Lower leg skin (tissue), 4 donors: ENCODE measurements around the gene PIP5K1C. TPM values are rescaled to one million over a fixed set of nuclear protein-coding genes. Genes with fewer than 3 reads are reported as not detected.

Experiments used
- DNase-seq, 2 donors: peaks; one replicate each; pipeline ENCODE4 v3.0.0-alpha.2; 2019; ENCODE audit warnings: low spot score in 2 of 2
- H3K4me3 ChIP-seq: fragments of 200-600 bp; sonication (generic); 2 replicates; pipeline ENCODE4 v1.5.1; 2017; ENCODE audit warnings: mild to moderate bottlenecking, low read depth; ENCODE audit not compliant: poor library complexity, severe bottlenecking
- POLR2A ChIP-seq, 2 donors: fragments of 450-650 bp; IDR thresholded peaks; one replicate each; pipeline ENCODE4 v1.6.1; 2016 to 2017; ENCODE audit warnings: antibody characterized with exemption in 2 of 2, mild to moderate bottlenecking in 1 of 2, moderate library complexity in 1 of 2
- WGBS, 2 donors: methylation state at CpG; one replicate each; pipeline ENCODE4 v1.1.5; 2018; 5-methylcytosine and 5-hydroxymethylcytosine counted together
- intact Hi-C: fragments of 100-400 bp; cut with DNase I; formaldehyde crosslinking; loops from one replicate; pipeline ENCODE4 v1.15.0; 2023; ENCODE audit warnings: low total_unique reads
- total RNA-seq, 4 donors: library from RNA; depleted of rRNA; stranded (reverse); fragments of >200 nt; gene quantifications; one replicate each; pipeline ENCODE4 v1.1.0, GENCODE V29; 2016
- TF ChIP-seq, protein P1 (sequence below), 3 donors: fragments of 450-650 bp; IDR thresholded peaks; one replicate each; pipeline ENCODE4 v1.5.1; 2016; ENCODE audit warnings: antibody characterized with exemption in 3 of 3, mild to moderate bottlenecking in 3 of 3, moderate library complexity in 2 of 3

Gene PIP5K1C
- total RNA-seq, 4 donors from 2014 or later = 14.1 to 27.3 (median 22.1) TPM

DNA sequence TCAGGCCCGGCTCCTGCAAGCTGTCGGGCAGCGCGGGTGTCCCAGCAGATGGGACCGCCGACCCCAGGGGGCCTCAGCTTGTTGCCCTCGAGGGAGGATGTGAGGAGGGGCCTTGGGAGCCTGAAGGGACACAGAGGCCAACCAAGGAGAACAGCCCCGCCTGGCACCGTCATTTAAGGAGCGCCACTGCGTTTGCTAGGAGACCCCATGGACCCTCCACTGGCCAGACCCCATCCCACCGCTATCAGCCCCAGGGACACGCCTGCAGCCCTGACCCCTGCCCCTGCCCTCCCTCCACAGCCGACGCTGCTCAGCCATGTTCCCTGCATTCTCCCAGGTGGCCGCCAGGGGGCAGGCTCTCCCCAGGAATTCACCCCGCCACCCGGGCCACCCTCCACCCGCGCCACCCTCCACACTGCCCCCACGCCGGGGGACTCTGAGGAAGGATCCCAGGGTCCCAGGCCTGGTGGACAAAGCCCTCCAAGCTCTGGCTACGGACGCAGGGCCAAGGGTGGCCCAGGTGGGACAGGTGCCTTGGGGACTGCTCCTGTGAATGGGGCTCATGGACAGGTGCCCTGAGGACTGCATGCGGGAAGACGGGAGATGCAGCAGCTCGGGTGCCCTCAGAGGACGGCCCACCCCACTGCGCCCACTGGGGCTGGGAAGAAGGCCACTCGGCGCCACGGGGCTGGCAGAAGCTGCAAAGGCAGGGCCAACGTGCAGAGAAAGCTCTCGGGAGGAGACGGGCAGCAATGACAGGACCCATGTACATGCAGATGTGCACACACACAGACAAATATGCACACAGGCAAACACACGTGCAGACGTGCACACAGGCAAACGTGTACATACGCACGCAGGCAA is 34.4 kb downstream of the PIP5K1C start:
- H3K4me3 ChIP-seq = no peak overlapping the region
- intact Hi-C loops = no loop called here
- WGBS, 2 donors = 41 to 44% methylated on average over 35 to 40 of the region's 40 CpGs
- TF ChIP-seq POLR2A (IDR thresholded peaks at IDR 0.05) = no peak
- TF ChIP-seq, protein P1, sequence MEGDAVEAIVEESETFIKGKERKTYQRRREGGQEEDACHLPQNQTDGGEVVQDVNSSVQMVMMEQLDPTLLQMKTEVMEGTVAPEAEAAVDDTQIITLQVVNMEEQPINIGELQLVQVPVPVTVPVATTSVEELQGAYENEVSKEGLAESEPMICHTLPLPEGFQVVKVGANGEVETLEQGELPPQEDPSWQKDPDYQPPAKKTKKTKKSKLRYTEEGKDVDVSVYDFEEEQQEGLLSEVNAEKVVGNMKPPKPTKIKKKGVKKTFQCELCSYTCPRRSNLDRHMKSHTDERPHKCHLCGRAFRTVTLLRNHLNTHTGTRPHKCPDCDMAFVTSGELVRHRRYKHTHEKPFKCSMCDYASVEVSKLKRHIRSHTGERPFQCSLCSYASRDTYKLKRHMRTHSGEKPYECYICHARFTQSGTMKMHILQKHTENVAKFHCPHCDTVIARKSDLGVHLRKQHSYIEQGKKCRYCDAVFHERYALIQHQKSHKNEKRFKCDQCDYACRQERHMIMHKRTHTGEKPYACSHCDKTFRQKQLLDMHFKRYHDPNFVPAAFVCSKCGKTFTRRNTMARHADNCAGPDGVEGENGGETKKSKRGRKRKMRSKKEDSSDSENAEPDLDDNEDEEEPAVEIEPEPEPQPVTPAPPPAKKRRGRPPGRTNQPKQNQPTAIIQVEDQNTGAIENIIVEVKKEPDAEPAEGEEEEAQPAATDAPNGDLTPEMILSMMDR (IDR thresholded peaks at IDR 0.05) = peak in 1 of 3 donors; percentile 46
- peak in 1 of 2 donors; percentile 95 for DNase-seq

GRCh38 chr19:3664879-3665642 is 35.2 kb downstream of the PIP5K1C start:
- H3K4me3 ChIP-seq = no peak overlapping the region
- 78 to 79% methylated on average over 17 to 18 of the region's 19 CpGs for WGBS, 2 donors
- intact Hi-C loops = loop anchor here (5.0 kb wide), 1 partner anchor 32 kb away; no protein-coding TSS in a partner anchor
- TF ChIP-seq, protein P1 (IDR thresholded peaks at IDR 0.05) = no peak
- no peak for TF ChIP-seq POLR2A (IDR thresholded peaks at IDR 0.05)
- no peak for DNase-seq

DNA sequence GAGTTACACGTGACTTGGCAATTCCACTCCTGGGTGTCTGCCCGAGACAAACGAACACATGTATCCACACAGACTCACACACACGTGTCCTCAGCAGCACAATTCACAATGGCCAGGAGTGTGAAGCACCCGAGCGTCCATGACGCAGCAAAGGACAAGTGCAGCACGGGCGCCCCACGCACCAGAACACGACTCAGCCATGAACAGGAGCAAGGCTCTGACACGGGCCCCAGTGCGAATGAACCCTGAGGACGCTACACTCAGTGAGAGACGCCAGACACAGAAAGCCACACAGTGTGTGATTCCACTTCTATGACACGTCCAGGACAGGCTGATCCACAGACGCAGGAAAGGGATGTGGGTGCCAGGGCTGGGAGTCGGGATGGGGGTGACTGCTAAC is 36.4 kb downstream of the PIP5K1C start:
- intact Hi-C loops = loop anchor here (5.0 kb wide), 1 partner anchor 33 kb away; no protein-coding TSS in a partner anchor
- TF ChIP-seq POLR2A (IDR thresholded peaks at IDR 0.05) = no peak
- TF ChIP-seq, protein P1 (IDR thresholded peaks at IDR 0.05) = no peak
- H3K4me3 ChIP-seq = no peak overlapping the region
- DNase-seq = no peak
- WGBS, 2 donors = 91 to 92% methylated on average over 18 of the region's 18 CpGs

GRCh38 chr19:3661284-3662238 is 38.7 kb downstream of the PIP5K1C start:
- intact Hi-C loops = loop anchor here (5.0 kb wide), 1 partner anchor 36 kb away; no protein-coding TSS in a partner anchor
- 96 to 98% methylated on average over 31 to 33 of the region's 34 CpGs for WGBS, 2 donors
- H3K4me3 ChIP-seq = no peak overlapping the region
- TF ChIP-seq, protein P1 (IDR thresholded peaks at IDR 0.05) = no peak
- no peak for TF ChIP-seq POLR2A (IDR thresholded peaks at IDR 0.05)
- DNase-seq = no peak
